ENCODE data around the gene RASAL2.

DNA sequence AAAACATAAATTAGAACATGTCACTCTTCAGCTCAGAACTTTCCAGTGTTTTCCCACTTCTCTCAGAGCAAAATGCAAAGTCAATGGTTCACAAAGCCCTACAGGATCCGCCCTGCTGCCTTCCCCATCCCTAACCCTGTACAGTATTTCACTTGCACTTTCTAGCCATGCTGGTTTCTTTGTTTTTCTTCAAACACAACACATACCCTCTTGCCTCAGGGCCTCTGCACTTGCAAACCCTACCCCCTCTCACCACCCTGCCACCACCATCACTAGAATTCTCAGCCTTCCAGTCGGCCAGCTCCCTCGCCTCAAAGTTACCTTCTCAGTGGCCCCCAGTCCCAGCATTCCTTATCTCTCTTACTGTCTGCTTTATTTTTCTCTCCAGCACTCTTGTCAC is 436.6 kb downstream of the RASAL2 start:
- TF ChIP-seq POLR2AphosphoS5 (IDR thresholded peaks at IDR 0.05; ENCODE audit: low read depth, low read length) (no peak), POLR2A (IDR thresholded peaks at IDR 0.05; ENCODE audit: low read depth, low read length) (no peak)

Data from GM12892 (cell line).